A673 (cell line): ENCODE measurements around the gene TRAPPC14.

Experiments used
- EZH2 ChIP-seq: fragments of 200-600 bp; sonication (generic); IDR thresholded peaks from 2 replicates; pipeline ENCODE4 v1.6.1; 2017; ENCODE audit warnings: borderline replicate concordance, low read depth, mild to moderate bottlenecking, mixed read lengths, antibody characterized with exemption, low read length; ENCODE audit not compliant: poor library complexity, severe bottlenecking
- TF ChIP-seq, protein P1 (sequence below): fragments of 300-800, 200-600 bp; sonication (generic); conservative IDR thresholded peaks from 2 replicates; pipeline ENCODE4 v1.5.1; 2017; ENCODE audit warnings: low read depth, mild to moderate bottlenecking, antibody characterized with exemption, low read length, moderate library complexity, mixed read lengths

DNA sequence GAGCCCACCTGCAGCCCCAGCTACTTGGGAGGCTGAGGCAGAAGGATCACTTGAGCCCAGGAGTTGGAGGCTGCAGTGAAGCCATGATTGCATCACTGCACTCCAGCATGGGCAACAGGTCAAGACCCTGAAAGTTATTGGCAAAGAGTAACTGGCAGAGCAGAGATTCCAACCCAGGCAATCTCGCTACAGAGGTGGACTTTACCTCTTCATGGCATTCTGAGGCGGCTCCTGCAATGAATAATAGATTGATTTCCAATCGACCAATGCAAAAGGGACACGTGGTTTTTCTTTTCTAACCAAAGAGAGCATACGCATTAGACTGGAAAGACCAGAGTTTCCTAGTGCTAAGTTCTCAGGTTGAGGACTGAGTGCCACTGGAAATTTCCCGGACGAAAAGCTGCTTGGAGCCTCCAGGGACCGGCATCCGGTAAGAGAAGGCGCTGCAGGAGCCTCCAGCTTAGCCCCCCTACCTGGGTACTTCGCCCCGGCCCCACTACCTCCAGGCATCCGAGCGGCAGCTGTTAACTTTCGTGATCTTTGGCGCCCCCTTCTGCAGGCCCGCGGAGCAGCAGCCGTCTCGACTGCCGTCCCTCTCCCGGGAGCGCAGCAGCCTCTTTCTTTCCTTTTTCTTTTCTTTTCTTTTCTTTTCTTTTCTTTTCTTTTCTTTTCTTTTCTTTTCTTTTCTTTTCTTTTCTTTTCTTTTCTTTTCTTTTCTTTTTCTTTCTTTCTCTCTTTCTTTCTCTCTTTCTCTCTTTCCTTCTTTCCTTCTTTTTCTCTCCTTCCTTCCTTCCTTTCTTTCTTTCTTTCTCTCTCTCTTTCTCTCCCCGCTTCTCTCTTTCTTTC lies 27.7 kb downstream of the TRAPPC14 start:
- TF ChIP-seq, protein P1, sequence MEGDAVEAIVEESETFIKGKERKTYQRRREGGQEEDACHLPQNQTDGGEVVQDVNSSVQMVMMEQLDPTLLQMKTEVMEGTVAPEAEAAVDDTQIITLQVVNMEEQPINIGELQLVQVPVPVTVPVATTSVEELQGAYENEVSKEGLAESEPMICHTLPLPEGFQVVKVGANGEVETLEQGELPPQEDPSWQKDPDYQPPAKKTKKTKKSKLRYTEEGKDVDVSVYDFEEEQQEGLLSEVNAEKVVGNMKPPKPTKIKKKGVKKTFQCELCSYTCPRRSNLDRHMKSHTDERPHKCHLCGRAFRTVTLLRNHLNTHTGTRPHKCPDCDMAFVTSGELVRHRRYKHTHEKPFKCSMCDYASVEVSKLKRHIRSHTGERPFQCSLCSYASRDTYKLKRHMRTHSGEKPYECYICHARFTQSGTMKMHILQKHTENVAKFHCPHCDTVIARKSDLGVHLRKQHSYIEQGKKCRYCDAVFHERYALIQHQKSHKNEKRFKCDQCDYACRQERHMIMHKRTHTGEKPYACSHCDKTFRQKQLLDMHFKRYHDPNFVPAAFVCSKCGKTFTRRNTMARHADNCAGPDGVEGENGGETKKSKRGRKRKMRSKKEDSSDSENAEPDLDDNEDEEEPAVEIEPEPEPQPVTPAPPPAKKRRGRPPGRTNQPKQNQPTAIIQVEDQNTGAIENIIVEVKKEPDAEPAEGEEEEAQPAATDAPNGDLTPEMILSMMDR: peak; percentile 88
- no peak for TF ChIP-seq EZH2
